GM12878 (cell line): ENCODE results near the gene MMP11. TPM values are rescaled to one million over a fixed set of nuclear protein-coding genes. Genes with fewer than 3 reads are reported as not detected.
A peak's percentile ranks its signal among the peaks of the same experiment; 100 is the strongest.

Source experiments
- ATF7 ChIP-seq: fragments of 450-650 bp; IDR thresholded peaks from 2 replicates; pipeline ENCODE4 v1.6.1; 2016; ENCODE audit warnings: low read depth, mild to moderate bottlenecking
- BCL11A ChIP-seq: IDR thresholded peaks from 2 replicates; pipeline ENCODE4 v1.6.1; 2011; ENCODE audit warnings: low read depth, low read length
- BHLHE40 ChIP-seq, 2 experiments: fragments of 450-650 bp in 1 of 2; IDR thresholded peaks; 2 replicates each; pipeline ENCODE4 v1.6.1; 2011 to 2017; ENCODE audit warnings: low read depth in 2 of 2, borderline replicate concordance in 1 of 2, improper control_type of control experiment in 1 of 2, low read length in 1 of 2, mild to moderate bottlenecking in 1 of 2
- EZH2 ChIP-seq: IDR thresholded peaks from 2 replicates; pipeline ENCODE4 v1.6.1; 2012; ENCODE audit warnings: low read depth, mild to moderate bottlenecking, control low read depth, inconsistent platforms, low read length, borderline replicate concordance; ENCODE audit not compliant: control insufficient read depth
- HCFC1 ChIP-seq: fragments of 150-350 bp; IDR thresholded peaks from 2 replicates; pipeline ENCODE4 v1.6.1; 2014; ENCODE audit warnings: low read length
- IKZF1 ChIP-seq: fragments of 450-650 bp; conservative IDR thresholded peaks from 2 replicates; pipeline ENCODE4 v1.6.1; 2017; ENCODE audit warnings: antibody characterized with exemption, mild to moderate bottlenecking
- NBN ChIP-seq: fragments of 450-650 bp; IDR thresholded peaks from 2 replicates; pipeline ENCODE4 v1.6.1; 2016
- NR2C2 ChIP-seq: IDR thresholded peaks from 2 replicates; pipeline ENCODE4 v1.6.1; 2011; ENCODE audit warnings: borderline replicate concordance, low read depth; ENCODE audit not compliant: control insufficient read depth, insufficient read length
- RB1 ChIP-seq: fragments of 450-650 bp; formaldehyde crosslinking; IDR thresholded peaks from 2 replicates; pipeline ENCODE4 v1.6.1; 2017; ENCODE audit warnings: mild to moderate bottlenecking, borderline replicate concordance
- TCF12 ChIP-seq: IDR thresholded peaks from 2 replicates; pipeline ENCODE4 v1.6.1; 2011; ENCODE audit warnings: low read depth, mild to moderate bottlenecking, low read length
- YY1 ChIP-seq: IDR thresholded peaks from 2 replicates; pipeline ENCODE4 v1.6.1; 2011; ENCODE audit warnings: low read depth, mild to moderate bottlenecking, low read length
- ZZZ3 ChIP-seq: IDR thresholded peaks from 2 replicates; pipeline ENCODE4 v1.6.1; 2011; ENCODE audit warnings: low read depth; ENCODE audit not compliant: control insufficient read depth, insufficient read length
- polyA plus RNA-seq, 11 experiments: library from polyadenylated mRNA; depleted of rRNA in 4 of 11; unstranded in 6 of 11; stranded (reverse) in 5 of 11; fragments of >200 nt; fragmentation: Nextera tagmentation in 4 of 11; fragmentation: Illumina TruSeq in 1 of 11; extraction: Ambion mirVana in 4 of 11; extraction: Trizol in 1 of 11; gene quantifications; 1 replicate in 1 of 11; 2 replicates in 10 of 11; pipeline versions ENCODE4 v1.2.1 to v1.2.3, GENCODE V29; 2011 to 2016; ENCODE audit warnings: inconsistent platforms in 2 of 11, missing spikeins in 2 of 11, low read depth in 1 of 11
- total RNA-seq, 4 experiments: library from RNA; depleted of rRNA in 3 of 4; stranded (reverse); fragments of >200 nt in 3 of 4; fragmentation: Illumina TruSeq in 1 of 4; extraction: Trizol in 1 of 4; gene quantifications; 2 replicates each; pipeline versions ENCODE4 v1.2.1 to v1.2.3, GENCODE V29; 2013 to 2021
- TF ChIP-seq, protein P1 (sequence below): IDR thresholded peaks from 2 replicates; pipeline ENCODE4 v1.6.1; 2012; ENCODE audit warnings: improper control_type of control experiment, low read depth, low read length; ENCODE audit not compliant: insufficient replicate concordance
- TF ChIP-seq, protein P2 (sequence below): fragments of 450-650 bp; conservative IDR thresholded peaks from 2 replicates; pipeline ENCODE4 v1.6.1; 2017; ENCODE audit warnings: mild to moderate bottlenecking, moderate library complexity
- TF ChIP-seq, protein P3 (sequence below): IDR thresholded peaks from 2 replicates; pipeline ENCODE4 v1.6.1; 2012; ENCODE audit warnings: low read length, inconsistent platforms
- TF ChIP-seq, protein P4 (sequence below): IDR thresholded peaks from 2 replicates; pipeline ENCODE4 v1.6.1; 2012; ENCODE audit warnings: low read depth, low read length, improper control_type of control experiment
- TF ChIP-seq, protein P5 (sequence below): fragments of 450-650 bp; IDR thresholded peaks from 2 replicates; pipeline ENCODE4 v1.6.1; 2017; ENCODE audit warnings: mild to moderate bottlenecking, low read depth, inconsistent platforms; ENCODE audit not compliant: poor library complexity, severe bottlenecking

MMP11 gene
- total and polyA plus RNA-seq, 10 of the 15 experiments (the other 5 are each of a cell fraction or from before 2014, with no cell fraction given), result 0.03 to 1.1 (median 0.31) TPM; not detected in 2

DNA sequence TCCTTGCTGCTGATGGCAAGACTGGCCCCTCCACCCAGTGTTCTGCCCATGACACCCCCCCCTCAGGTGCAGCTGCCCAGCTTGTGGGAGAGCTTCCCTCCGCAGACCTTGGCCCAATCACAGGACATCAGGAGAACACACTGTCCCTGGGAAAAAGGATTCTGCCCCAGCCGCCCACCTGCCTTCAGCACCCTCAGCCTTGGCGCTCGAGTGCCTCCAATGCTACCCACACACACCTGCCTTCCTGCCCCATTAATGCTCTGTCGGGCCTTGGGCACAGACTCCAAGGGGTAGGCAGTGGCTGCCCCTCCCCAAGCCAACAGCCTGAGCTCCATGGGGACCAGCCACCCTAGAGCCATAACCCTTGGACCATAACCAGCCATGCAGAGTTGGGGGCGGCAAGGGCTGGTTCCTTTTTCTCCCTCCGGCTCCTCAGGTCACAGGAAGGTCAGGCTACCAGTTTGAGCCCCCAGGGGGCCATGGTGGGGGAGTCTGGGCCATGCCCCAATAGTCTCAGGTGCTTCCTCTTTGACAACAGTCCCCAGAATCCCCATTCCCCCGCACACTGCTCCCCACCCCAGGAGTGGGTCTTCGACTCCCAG lies 20.5 kb upstream of the MMP11 start (continued):
- TF ChIP-seq, protein P1, sequence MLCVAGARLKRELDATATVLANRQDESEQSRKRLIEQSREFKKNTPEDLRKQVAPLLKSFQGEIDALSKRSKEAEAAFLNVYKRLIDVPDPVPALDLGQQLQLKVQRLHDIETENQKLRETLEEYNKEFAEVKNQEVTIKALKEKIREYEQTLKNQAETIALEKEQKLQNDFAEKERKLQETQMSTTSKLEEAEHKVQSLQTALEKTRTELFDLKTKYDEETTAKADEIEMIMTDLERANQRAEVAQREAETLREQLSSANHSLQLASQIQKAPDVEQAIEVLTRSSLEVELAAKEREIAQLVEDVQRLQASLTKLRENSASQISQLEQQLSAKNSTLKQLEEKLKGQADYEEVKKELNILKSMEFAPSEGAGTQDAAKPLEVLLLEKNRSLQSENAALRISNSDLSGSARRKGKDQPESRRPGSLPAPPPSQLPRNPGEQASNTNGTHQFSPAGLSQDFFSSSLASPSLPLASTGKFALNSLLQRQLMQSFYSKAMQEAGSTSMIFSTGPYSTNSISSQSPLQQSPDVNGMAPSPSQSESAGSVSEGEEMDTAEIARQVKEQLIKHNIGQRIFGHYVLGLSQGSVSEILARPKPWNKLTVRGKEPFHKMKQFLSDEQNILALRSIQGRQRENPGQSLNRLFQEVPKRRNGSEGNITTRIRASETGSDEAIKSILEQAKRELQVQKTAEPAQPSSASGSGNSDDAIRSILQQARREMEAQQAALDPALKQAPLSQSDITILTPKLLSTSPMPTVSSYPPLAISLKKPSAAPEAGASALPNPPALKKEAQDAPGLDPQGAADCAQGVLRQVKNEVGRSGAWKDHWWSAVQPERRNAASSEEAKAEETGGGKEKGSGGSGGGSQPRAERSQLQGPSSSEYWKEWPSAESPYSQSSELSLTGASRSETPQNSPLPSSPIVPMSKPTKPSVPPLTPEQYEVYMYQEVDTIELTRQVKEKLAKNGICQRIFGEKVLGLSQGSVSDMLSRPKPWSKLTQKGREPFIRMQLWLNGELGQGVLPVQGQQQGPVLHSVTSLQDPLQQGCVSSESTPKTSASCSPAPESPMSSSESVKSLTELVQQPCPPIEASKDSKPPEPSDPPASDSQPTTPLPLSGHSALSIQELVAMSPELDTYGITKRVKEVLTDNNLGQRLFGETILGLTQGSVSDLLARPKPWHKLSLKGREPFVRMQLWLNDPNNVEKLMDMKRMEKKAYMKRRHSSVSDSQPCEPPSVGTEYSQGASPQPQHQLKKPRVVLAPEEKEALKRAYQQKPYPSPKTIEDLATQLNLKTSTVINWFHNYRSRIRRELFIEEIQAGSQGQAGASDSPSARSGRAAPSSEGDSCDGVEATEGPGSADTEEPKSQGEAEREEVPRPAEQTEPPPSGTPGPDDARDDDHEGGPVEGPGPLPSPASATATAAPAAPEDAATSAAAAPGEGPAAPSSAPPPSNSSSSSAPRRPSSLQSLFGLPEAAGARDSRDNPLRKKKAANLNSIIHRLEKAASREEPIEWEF, result no peak
- TF ChIP-seq ZZZ3, result no peak
- no peak for TF ChIP-seq NBN
- TF ChIP-seq BCL11A, result 0 out of 2 replicates have a peak, but pooled peaks have one; percentile 42
- TF ChIP-seq HCFC1, result no peak
- TF ChIP-seq BHLHE40 (IDR thresholded peaks at IDR 0.05; ENCODE audit: borderline replicate concordance in 1 of 2, low read depth in 2 of 2, low read length in 1 of 2), result no peak
- TF ChIP-seq, protein P2, sequence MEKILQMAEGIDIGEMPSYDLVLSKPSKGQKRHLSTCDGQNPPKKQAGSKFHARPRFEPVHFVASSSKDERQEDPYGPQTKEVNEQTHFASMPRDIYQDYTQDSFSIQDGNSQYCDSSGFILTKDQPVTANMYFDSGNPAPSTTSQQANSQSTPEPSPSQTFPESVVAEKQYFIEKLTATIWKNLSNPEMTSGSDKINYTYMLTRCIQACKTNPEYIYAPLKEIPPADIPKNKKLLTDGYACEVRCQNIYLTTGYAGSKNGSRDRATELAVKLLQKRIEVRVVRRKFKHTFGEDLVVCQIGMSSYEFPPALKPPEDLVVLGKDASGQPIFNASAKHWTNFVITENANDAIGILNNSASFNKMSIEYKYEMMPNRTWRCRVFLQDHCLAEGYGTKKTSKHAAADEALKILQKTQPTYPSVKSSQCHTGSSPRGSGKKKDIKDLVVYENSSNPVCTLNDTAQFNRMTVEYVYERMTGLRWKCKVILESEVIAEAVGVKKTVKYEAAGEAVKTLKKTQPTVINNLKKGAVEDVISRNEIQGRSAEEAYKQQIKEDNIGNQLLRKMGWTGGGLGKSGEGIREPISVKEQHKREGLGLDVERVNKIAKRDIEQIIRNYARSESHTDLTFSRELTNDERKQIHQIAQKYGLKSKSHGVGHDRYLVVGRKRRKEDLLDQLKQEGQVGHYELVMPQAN, result no peak
- no peak for TF ChIP-seq RB1
- TF ChIP-seq YY1, result peak; percentile 13; the same call in 1 of the 2 replicates
- no peak for TF ChIP-seq EZH2
- TF ChIP-seq, protein P3, sequence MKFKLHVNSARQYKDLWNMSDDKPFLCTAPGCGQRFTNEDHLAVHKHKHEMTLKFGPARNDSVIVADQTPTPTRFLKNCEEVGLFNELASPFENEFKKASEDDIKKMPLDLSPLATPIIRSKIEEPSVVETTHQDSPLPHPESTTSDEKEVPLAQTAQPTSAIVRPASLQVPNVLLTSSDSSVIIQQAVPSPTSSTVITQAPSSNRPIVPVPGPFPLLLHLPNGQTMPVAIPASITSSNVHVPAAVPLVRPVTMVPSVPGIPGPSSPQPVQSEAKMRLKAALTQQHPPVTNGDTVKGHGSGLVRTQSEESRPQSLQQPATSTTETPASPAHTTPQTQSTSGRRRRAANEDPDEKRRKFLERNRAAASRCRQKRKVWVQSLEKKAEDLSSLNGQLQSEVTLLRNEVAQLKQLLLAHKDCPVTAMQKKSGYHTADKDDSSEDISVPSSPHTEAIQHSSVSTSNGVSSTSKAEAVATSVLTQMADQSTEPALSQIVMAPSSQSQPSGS, result no peak
- no peak for TF ChIP-seq ATF7
- TF ChIP-seq TCF12, result peak; percentile 75
- TF ChIP-seq, protein P4, sequence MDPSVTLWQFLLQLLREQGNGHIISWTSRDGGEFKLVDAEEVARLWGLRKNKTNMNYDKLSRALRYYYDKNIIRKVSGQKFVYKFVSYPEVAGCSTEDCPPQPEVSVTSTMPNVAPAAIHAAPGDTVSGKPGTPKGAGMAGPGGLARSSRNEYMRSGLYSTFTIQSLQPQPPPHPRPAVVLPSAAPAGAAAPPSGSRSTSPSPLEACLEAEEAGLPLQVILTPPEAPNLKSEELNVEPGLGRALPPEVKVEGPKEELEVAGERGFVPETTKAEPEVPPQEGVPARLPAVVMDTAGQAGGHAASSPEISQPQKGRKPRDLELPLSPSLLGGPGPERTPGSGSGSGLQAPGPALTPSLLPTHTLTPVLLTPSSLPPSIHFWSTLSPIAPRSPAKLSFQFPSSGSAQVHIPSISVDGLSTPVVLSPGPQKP, result no peak
- no peak for TF ChIP-seq NR2C2
- TF ChIP-seq IKZF1, result peak; percentile 12; the same call in 1 of the 2 replicates
- TF ChIP-seq, protein P5, sequence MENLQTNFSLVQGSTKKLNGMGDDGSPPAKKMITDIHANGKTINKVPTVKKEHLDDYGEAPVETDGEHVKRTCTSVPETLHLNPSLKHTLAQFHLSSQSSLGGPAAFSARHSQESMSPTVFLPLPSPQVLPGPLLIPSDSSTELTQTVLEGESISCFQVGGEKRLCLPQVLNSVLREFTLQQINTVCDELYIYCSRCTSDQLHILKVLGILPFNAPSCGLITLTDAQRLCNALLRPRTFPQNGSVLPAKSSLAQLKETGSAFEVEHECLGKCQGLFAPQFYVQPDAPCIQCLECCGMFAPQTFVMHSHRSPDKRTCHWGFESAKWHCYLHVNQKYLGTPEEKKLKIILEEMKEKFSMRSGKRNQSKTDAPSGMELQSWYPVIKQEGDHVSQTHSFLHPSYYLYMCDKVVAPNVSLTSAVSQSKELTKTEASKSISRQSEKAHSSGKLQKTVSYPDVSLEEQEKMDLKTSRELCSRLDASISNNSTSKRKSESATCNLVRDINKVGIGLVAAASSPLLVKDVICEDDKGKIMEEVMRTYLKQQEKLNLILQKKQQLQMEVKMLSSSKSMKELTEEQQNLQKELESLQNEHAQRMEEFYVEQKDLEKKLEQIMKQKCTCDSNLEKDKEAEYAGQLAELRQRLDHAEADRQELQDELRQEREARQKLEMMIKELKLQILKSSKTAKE, result no peak
